ENCODE data around the gene GPC3.

GPC3 gene

GRCh38 chrX:133943507-133943906 lies 41.9 kb downstream of the GPC3 start:
- no peak for TF ChIP-seq CTCF (IDR thresholded peaks at IDR 0.05; ENCODE audit: low read depth, low read length)
- no peak for DNase-seq (ENCODE audit: extremely low read depth, low read depth)

GRCh38 chrX:133939655-133940302 lies 45.6 kb downstream of the GPC3 start:
- DNase-seq (ENCODE audit: extremely low read depth, low read depth), result no peak
- no peak for TF ChIP-seq CTCF (IDR thresholded peaks at IDR 0.05; ENCODE audit: low read depth, low read length)

GRCh38 chrX:133938530-133938929 lies 46.9 kb downstream of the GPC3 start:
- DNase-seq (ENCODE audit: extremely low read depth, low read depth), result no peak
- TF ChIP-seq CTCF (IDR thresholded peaks at IDR 0.05; ENCODE audit: low read depth, low read length), result no peak

- TF ChIP-seq CTCF (IDR thresholded peaks at IDR 0.05; ENCODE audit: low read depth, low read length), result no peak
- no peak for DNase-seq (ENCODE audit: extremely low read depth, low read depth)
Measured at GRCh38 chrX:133937022-133937421, 48.4 kb downstream of the GPC3 start.

GRCh38 chrX:133935076-133935475 lies 50.3 kb downstream of the GPC3 start:
- no peak for TF ChIP-seq CTCF (IDR thresholded peaks at IDR 0.05; ENCODE audit: low read depth, low read length)
- DNase-seq (ENCODE audit: extremely low read depth, low read depth), result no peak

- no peak for TF ChIP-seq CTCF (IDR thresholded peaks at IDR 0.05; ENCODE audit: low read depth, low read length)
- DNase-seq (ENCODE audit: extremely low read depth, low read depth), result no peak
Measured at GRCh38 chrX:133933316-133933715, 52.1 kb downstream of the GPC3 start.

GRCh38 chrX:133929836-133930464 lies 55.4 kb downstream of the GPC3 start:
- no peak for TF ChIP-seq CTCF (IDR thresholded peaks at IDR 0.05; ENCODE audit: low read depth, low read length)
- DNase-seq (ENCODE audit: extremely low read depth, low read depth), result no peak

All from AG09319 (cell line).